GM23338 (cell line): ENCODE measurements around the gene CCDC188. TPM values are rescaled to one million over a fixed set of nuclear protein-coding genes. Genes with fewer than 3 reads are reported as not detected.
"Not testable (repeated sequence)": the region's sequence is repeated elsewhere in the genome, so short reads cannot be mapped to it uniquely, and the experiment has no call there.

Experiments used
- ATAC-seq: fragments of 200-7000 bp; cut with Tn5 transposase; 3 replicates; pipeline ENCODE4 v1.9.1; 2020
- DNase-seq: peaks from one replicate; pipeline ENCODE4 v3.0.0-alpha.2; 2015; ENCODE audit warnings: low spot score
- H2AFZ ChIP-seq: fragments of 200-600 bp; sonication (generic); 2 replicates; pipeline ENCODE4 v1.8.0; 2016; ENCODE audit warnings: antibody characterized with exemption, mild to moderate bottlenecking, moderate library complexity
- H3F3A ChIP-seq: fragments of 200-600 bp; sonication (generic); replicated peaks from 2 replicates; pipeline ENCODE4 v1.8.0; 2017; ENCODE audit warnings: antibody characterized with exemption, mixed run types, low read depth
- H3K27ac ChIP-seq: fragments of 200-600 bp; sonication (generic); 2 replicates; pipeline ENCODE4 v1.6.1; 2016; ENCODE audit warnings: low read depth
- H3K27me3 ChIP-seq: fragments of 200-600 bp; sonication (generic); 2 replicates; pipeline ENCODE4 v1.8.0; 2016; ENCODE audit warnings: mild to moderate bottlenecking, mixed run types, moderate library complexity; ENCODE audit not compliant: insufficient read depth
- H3K36me3 ChIP-seq: fragments of 200-600 bp; sonication (generic); 2 replicates; pipeline ENCODE4 v1.8.0; 2016; ENCODE audit warnings: mild to moderate bottlenecking; ENCODE audit not compliant: insufficient read depth
- H3K4me1 ChIP-seq: fragments of 200-600 bp; sonication (generic); 2 replicates; pipeline ENCODE4 v1.8.0; 2016; ENCODE audit warnings: mild to moderate bottlenecking, moderate library complexity; ENCODE audit not compliant: insufficient read depth
- H3K4me2 ChIP-seq: fragments of 200-600 bp; sonication (generic); 2 replicates; pipeline ENCODE4 v1.7.1; 2017; ENCODE audit warnings: mixed run types
- H3K4me3 ChIP-seq: fragments of 200-600 bp; sonication (generic); 2 replicates; pipeline ENCODE4 v1.6.1; 2016; ENCODE audit warnings: mixed run types
- H3K79me2 ChIP-seq: fragments of 200-600 bp; sonication (generic); replicated peaks from 2 replicates; pipeline ENCODE4 v1.8.0; 2017; ENCODE audit warnings: mild to moderate bottlenecking; ENCODE audit not compliant: insufficient read depth
- H3K9me2 ChIP-seq: fragments of 200-600 bp; sonication (generic); 2 replicates; pipeline ENCODE4 v1.8.0; 2017; ENCODE audit not compliant: insufficient read depth
- H4K20me1 ChIP-seq: fragments of 200-600 bp; sonication (generic); replicated peaks from 2 replicates; pipeline ENCODE4 v1.8.0; 2017; ENCODE audit warnings: mild to moderate bottlenecking; ENCODE audit not compliant: insufficient read depth
- H3K27ac Mint-ChIP-seq: 2 replicates; pipeline ENCODE4 v1.8.0; 2020; ENCODE audit warnings: inconsistent platforms, mild to moderate bottlenecking, moderate library complexity, mixed read lengths
- H3K27me3 Mint-ChIP-seq: 3 replicates; pipeline ENCODE4 v1.8.0; 2022; ENCODE audit warnings: low read depth, mild to moderate bottlenecking, moderate library complexity, mixed read lengths, inconsistent platforms; ENCODE audit not compliant: insufficient read depth, poor library complexity
- H3K36me3 Mint-ChIP-seq: 3 replicates; pipeline ENCODE4 v1.8.0; 2021; ENCODE audit warnings: low read depth, mild to moderate bottlenecking, inconsistent platforms, moderate library complexity, mixed read lengths
- H3K4me1 Mint-ChIP-seq: 3 replicates; pipeline ENCODE4 v1.8.0; 2020; ENCODE audit warnings: mild to moderate bottlenecking, inconsistent platforms, mixed read lengths
- H3K4me3 Mint-ChIP-seq: 3 replicates; pipeline ENCODE4 v1.8.0; 2021; ENCODE audit warnings: moderate library complexity, mild to moderate bottlenecking, inconsistent platforms, mixed read lengths
- H3K9me3 Mint-ChIP-seq: 3 replicates; pipeline ENCODE4 v1.8.0; 2020; ENCODE audit warnings: moderate library complexity, mild to moderate bottlenecking, inconsistent platforms, mixed read lengths
- CREB1 ChIP-seq: fragments of 250-450 bp; sonication (Bioruptor Pico); IDR thresholded peaks from 2 replicates; pipeline ENCODE4 v1.5.0; 2020; ENCODE audit warnings: low read depth, mild to moderate bottlenecking, moderate library complexity
- EZH2 ChIP-seq: fragments of 200-600 bp; sonication (generic); IDR thresholded peaks from one replicate; pipeline ENCODE4 v1.8.0; 2017; ENCODE audit warnings: antibody characterized with exemption, mild to moderate bottlenecking, low read depth; ENCODE audit not compliant: unreplicated experiment
- JUNB ChIP-seq: IDR thresholded peaks from one replicate; pipeline ENCODE4 v1.6.1; 2016; ENCODE audit warnings: antibody characterized with exemption; ENCODE audit not compliant: unreplicated experiment
- NANOG ChIP-seq: IDR thresholded peaks from 2 replicates; pipeline ENCODE4 v1.6.1; 2016; ENCODE audit warnings: antibody characterized with exemption, borderline replicate concordance
- STAT1 ChIP-seq: IDR thresholded peaks from one replicate; pipeline ENCODE4 v1.6.1; 2016; ENCODE audit warnings: antibody characterized with exemption; ENCODE audit not compliant: unreplicated experiment
- ZNF114 ChIP-seq: fragments of 250-450 bp; sonication (Bioruptor Pico); IDR thresholded peaks from 2 replicates; pipeline ENCODE4 v1.5.0; 2020; ENCODE audit warnings: mild to moderate bottlenecking, moderate library complexity
- polyA plus RNA-seq: library from polyadenylated mRNA; unstranded; fragments of >200 nt; fragmentation: Nextera tagmentation; extraction: Ambion mirVana; gene quantifications from 2 replicates; pipeline ENCODE4 v1.2.1, GENCODE V29; 2016
- total RNA-seq: library from RNA; depleted of rRNA; stranded (reverse); fragments of >200 nt; shearing (Covaris generic); gene quantifications from 2 replicates; pipeline ENCODE4 v1.2.3, GENCODE V29; 2014
- TF ChIP-seq, protein P1 (sequence below), 2 experiments: fragments of 200-600 bp in 1 of 2; sonication (generic) in 1 of 2; conservative IDR thresholded peaks; 2 replicates each; pipeline versions ENCODE4 v1.5.1 to v1.6.1; 2016 to 2017; ENCODE audit warnings: antibody characterized with exemption in 2 of 2, low read depth in 2 of 2, mild to moderate bottlenecking in 2 of 2, moderate library complexity in 1 of 2
- TF ChIP-seq, protein P2 (sequence below): IDR thresholded peaks from one replicate; pipeline ENCODE4 v1.6.1; 2018; ENCODE audit warnings: antibody characterized with exemption; ENCODE audit not compliant: unreplicated experiment
- TF ChIP-seq, protein P3 (sequence below): fragments of 250-450 bp; sonication (Bioruptor Pico); IDR thresholded peaks from 2 replicates; pipeline ENCODE4 v1.5.0; 2020; ENCODE audit warnings: mild to moderate bottlenecking, moderate library complexity
- TF ChIP-seq, protein P4 (sequence below): IDR thresholded peaks from 2 replicates; pipeline ENCODE4 v1.6.1; 2016; ENCODE audit warnings: antibody characterized with exemption

Gene CCDC188
- total and polyA plus RNA-seq, 2 experiments from 2014 or later = not detected

DNA sequence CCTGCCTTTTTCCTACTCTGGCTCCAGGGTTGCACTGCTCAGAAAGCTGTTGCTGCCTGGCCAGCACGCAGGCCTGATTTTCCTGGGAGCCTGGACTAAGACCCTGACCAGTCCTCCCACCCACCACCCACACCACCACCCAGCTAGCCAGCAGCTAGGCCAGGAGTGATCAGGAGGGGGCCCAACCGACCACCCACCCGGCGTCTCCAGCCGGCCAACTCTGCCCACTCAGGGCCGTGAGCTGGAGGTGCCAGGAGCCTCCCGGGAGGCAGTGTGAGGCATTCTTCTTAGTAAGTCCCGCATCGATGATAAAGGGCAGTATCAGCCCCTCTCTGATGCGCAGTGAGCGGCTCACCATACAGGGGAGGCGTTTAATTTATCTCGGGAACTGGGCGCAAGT, 8.7 kb upstream of the CCDC188 start:
- not testable (repeated sequence) for H3K4me3 ChIP-seq, H3K79me2 ChIP-seq, H3K4me1 ChIP-seq, H3F3A ChIP-seq, H3K27me3 ChIP-seq, H3K27ac Mint-ChIP-seq, H2AFZ ChIP-seq, H3K9me2 ChIP-seq, H4K20me1 ChIP-seq, H3K36me3 Mint-ChIP-seq, H3K4me1 Mint-ChIP-seq, H3K4me2 ChIP-seq, H3K27me3 Mint-ChIP-seq, DNase-seq, H3K27ac ChIP-seq, H3K36me3 ChIP-seq, H3K9me3 Mint-ChIP-seq, H3K4me3 Mint-ChIP-seq
- peak; percentile 4; the same call in 1 of the 3 replicates for ATAC-seq

DNA sequence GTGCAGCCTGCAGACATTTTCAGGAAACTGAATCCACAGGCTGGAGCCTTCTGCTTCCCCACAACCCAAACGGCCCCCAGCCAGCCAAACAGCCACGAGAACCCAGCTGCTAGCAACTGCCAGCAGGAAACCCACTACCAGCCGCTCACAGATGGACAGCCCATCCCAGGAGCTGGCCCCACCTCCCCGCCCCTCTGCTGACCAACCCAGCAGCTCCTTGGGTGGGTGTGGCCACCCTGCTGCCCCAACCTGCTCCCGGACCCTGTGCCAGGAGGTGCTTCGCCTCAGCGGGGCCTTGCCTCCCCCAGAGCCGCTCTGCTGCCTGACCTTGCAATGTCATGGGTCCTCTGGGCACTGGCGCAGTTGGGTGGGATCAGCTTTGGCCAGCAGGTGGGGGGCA, 8.2 kb upstream of the CCDC188 start:
- H3K27ac Mint-ChIP-seq = no peak overlapping the region; the same call in 1 of the 2 replicates
- H3K9me3 Mint-ChIP-seq = peaks cover under 1% of the 10 kb centered on the region; the same call in 2 of the 3 replicates
- no peaks in the 10 kb centered on the region for H3K9me2 ChIP-seq
- ATAC-seq = peak; percentile 85
- H3K4me1 Mint-ChIP-seq = peaks cover 5% of the 10 kb centered on the region
- H3K79me2 ChIP-seq = no peaks in the 10 kb centered on the region
- H3K4me3 ChIP-seq = no peak overlapping the region
- H3F3A ChIP-seq = no peaks in the 10 kb centered on the region
- no peaks in the 10 kb centered on the region for H3K4me1 ChIP-seq
- H3K27ac ChIP-seq = no peak overlapping the region
- peak; percentile 67 for DNase-seq
- no peak overlapping the region; the same call in 1 of the 2 replicates for H2AFZ ChIP-seq
- H3K4me2 ChIP-seq = no peak overlapping the region
- no peak overlapping the region for H3K4me3 Mint-ChIP-seq
- H3K36me3 Mint-ChIP-seq = no peaks in the 10 kb centered on the region
- H3K36me3 ChIP-seq = no peaks in the 10 kb centered on the region
- no peaks in the 10 kb centered on the region for H4K20me1 ChIP-seq
- H3K27me3 Mint-ChIP-seq = peaks cover under 1% of the 10 kb centered on the region
- H3K27me3 ChIP-seq = no peaks in the 10 kb centered on the region
- TF ChIP-seq, protein P1, sequence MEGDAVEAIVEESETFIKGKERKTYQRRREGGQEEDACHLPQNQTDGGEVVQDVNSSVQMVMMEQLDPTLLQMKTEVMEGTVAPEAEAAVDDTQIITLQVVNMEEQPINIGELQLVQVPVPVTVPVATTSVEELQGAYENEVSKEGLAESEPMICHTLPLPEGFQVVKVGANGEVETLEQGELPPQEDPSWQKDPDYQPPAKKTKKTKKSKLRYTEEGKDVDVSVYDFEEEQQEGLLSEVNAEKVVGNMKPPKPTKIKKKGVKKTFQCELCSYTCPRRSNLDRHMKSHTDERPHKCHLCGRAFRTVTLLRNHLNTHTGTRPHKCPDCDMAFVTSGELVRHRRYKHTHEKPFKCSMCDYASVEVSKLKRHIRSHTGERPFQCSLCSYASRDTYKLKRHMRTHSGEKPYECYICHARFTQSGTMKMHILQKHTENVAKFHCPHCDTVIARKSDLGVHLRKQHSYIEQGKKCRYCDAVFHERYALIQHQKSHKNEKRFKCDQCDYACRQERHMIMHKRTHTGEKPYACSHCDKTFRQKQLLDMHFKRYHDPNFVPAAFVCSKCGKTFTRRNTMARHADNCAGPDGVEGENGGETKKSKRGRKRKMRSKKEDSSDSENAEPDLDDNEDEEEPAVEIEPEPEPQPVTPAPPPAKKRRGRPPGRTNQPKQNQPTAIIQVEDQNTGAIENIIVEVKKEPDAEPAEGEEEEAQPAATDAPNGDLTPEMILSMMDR (conservative IDR thresholded peaks at IDR 0.05; ENCODE audit: low read depth in 2 of 2) = no peak
- TF ChIP-seq CREB1 (CRISPR knock-in tag) (no peak), NANOG (no peak), JUNB (no peak), ZNF114 (no peak), EZH2 (no peak), STAT1 (no peak)
- TF ChIP-seq, protein P2, sequence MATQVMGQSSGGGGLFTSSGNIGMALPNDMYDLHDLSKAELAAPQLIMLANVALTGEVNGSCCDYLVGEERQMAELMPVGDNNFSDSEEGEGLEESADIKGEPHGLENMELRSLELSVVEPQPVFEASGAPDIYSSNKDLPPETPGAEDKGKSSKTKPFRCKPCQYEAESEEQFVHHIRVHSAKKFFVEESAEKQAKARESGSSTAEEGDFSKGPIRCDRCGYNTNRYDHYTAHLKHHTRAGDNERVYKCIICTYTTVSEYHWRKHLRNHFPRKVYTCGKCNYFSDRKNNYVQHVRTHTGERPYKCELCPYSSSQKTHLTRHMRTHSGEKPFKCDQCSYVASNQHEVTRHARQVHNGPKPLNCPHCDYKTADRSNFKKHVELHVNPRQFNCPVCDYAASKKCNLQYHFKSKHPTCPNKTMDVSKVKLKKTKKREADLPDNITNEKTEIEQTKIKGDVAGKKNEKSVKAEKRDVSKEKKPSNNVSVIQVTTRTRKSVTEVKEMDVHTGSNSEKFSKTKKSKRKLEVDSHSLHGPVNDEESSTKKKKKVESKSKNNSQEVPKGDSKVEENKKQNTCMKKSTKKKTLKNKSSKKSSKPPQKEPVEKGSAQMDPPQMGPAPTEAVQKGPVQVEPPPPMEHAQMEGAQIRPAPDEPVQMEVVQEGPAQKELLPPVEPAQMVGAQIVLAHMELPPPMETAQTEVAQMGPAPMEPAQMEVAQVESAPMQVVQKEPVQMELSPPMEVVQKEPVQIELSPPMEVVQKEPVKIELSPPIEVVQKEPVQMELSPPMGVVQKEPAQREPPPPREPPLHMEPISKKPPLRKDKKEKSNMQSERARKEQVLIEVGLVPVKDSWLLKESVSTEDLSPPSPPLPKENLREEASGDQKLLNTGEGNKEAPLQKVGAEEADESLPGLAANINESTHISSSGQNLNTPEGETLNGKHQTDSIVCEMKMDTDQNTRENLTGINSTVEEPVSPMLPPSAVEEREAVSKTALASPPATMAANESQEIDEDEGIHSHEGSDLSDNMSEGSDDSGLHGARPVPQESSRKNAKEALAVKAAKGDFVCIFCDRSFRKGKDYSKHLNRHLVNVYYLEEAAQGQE = no peak
- TF ChIP-seq, protein P3, sequence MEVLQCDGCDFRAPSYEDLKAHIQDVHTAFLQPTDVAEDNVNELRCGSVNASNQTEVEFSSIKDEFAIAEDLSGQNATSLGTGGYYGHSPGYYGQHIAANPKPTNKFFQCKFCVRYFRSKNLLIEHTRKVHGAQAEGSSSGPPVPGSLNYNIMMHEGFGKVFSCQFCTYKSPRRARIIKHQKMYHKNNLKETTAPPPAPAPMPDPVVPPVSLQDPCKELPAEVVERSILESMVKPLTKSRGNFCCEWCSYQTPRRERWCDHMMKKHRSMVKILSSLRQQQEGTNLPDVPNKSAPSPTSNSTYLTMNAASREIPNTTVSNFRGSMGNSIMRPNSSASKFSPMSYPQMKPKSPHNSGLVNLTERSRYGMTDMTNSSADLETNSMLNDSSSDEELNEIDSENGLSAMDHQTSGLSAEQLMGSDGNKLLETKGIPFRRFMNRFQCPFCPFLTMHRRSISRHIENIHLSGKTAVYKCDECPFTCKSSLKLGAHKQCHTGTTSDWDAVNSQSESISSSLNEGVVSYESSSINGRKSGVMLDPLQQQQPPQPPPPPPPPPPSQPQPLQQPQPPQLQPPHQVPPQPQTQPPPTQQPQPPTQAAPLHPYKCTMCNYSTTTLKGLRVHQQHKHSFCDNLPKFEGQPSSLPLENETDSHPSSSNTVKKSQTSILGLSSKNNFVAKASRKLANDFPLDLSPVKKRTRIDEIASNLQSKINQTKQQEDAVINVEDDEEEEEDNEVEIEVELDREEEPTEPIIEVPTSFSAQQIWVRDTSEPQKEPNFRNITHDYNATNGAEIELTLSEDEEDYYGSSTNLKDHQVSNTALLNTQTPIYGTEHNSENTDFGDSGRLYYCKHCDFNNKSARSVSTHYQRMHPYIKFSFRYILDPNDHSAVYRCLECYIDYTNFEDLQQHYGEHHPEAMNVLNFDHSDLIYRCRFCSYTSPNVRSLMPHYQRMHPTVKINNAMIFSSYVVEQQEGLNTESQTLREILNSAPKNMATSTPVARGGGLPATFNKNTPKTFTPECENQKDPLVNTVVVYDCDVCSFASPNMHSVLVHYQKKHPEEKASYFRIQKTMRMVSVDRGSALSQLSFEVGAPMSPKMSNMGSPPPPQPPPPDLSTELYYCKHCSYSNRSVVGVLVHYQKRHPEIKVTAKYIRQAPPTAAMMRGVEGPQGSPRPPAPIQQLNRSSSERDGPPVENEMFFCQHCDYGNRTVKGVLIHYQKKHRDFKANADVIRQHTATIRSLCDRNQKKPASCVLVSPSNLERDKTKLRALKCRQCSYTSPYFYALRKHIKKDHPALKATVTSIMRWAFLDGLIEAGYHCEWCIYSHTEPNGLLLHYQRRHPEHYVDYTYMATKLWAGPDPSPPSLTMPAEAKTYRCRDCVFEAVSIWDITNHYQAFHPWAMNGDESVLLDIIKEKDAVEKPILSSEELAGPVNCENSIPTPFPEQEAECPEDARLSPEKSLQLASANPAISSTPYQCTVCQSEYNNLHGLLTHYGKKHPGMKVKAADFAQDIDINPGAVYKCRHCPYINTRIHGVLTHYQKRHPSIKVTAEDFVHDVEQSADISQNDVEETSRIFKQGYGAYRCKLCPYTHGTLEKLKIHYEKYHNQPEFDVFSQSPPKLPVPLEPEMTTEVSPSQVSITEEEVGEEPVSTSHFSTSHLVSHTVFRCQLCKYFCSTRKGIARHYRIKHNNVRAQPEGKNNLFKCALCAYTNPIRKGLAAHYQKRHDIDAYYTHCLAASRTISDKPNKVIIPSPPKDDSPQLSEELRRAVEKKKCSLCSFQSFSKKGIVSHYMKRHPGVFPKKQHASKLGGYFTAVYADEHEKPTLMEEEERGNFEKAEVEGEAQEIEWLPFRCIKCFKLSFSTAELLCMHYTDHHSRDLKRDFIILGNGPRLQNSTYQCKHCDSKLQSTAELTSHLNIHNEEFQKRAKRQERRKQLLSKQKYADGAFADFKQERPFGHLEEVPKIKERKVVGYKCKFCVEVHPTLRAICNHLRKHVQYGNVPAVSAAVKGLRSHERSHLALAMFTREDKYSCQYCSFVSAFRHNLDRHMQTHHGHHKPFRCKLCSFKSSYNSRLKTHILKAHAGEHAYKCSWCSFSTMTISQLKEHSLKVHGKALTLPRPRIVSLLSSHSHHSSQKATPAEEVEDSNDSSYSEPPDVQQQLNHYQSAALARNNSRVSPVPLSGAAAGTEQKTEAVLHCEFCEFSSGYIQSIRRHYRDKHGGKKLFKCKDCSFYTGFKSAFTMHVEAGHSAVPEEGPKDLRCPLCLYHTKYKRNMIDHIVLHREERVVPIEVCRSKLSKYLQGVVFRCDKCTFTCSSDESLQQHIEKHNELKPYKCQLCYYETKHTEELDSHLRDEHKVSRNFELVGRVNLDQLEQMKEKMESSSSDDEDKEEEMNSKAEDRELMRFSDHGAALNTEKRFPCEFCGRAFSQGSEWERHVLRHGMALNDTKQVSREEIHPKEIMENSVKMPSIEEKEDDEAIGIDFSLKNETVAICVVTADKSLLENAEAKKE (CRISPR knock-in tag) = no peak
- TF ChIP-seq, protein P4, sequence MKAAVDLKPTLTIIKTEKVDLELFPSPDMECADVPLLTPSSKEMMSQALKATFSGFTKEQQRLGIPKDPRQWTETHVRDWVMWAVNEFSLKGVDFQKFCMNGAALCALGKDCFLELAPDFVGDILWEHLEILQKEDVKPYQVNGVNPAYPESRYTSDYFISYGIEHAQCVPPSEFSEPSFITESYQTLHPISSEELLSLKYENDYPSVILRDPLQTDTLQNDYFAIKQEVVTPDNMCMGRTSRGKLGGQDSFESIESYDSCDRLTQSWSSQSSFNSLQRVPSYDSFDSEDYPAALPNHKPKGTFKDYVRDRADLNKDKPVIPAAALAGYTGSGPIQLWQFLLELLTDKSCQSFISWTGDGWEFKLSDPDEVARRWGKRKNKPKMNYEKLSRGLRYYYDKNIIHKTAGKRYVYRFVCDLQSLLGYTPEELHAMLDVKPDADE = no peak
